ENCODE data around the gene SNRK.
"Not testable (repeated sequence)": the region's sequence is repeated elsewhere in the genome, so short reads cannot be mapped to it uniquely, and the experiment has no call there.

SNRK gene

GRCh38 chr3:43346978-43347749, 60.8 kb downstream of the SNRK start:
- DNase-seq: no peak

GRCh38 chr3:43347774-43348173, 61.4 kb downstream of the SNRK start:
- DNase-seq: no peak

GRCh38 chr3:43348350-43348749, 62.0 kb downstream of the SNRK start:
- no peak for DNase-seq

GRCh38 chr3:43348852-43349574, 62.7 kb downstream of the SNRK start:
- DNase-seq: no peak

GRCh38 chr3:43349716-43350115, 63.4 kb downstream of the SNRK start:
- no peak for DNase-seq

GRCh38 chr3:43353393-43353792, 67.1 kb downstream of the SNRK start:
- DNase-seq: no peak

GRCh38 chr3:43353923-43354670, 67.8 kb downstream of the SNRK start:
- no peak for DNase-seq

- not testable (repeated sequence) for DNase-seq
Measured at GRCh38 chr3:43356033-43356432, 69.7 kb downstream of the SNRK start.

GRCh38 chr3:43361077-43361476, 74.7 kb downstream of the SNRK start:
- DNase-seq: no peak

- DNase-seq: no peak
Measured at GRCh38 chr3:43362183-43362582, 75.8 kb downstream of the SNRK start.

GRCh38 chr3:43362961-43363360, 76.6 kb downstream of the SNRK start:
- no peak for DNase-seq

GRCh38 chr3:43363621-43364266, 77.4 kb downstream of the SNRK start:
- no peak for DNase-seq

GRCh38 chr3:43364494-43364893, 78.2 kb downstream of the SNRK start:
- DNase-seq: no peak

GRCh38 chr3:43364926-43365325, 78.6 kb downstream of the SNRK start:
- DNase-seq: no peak

- DNase-seq: no peak
Measured at GRCh38 chr3:43365601-43366305, 79.4 kb downstream of the SNRK start.

GRCh38 chr3:43366481-43366880, 80.1 kb downstream of the SNRK start:
- DNase-seq: no peak

GRCh38 chr3:43366885-43367284, 80.5 kb downstream of the SNRK start:
- DNase-seq: no peak

- no peak for DNase-seq
Measured at GRCh38 chr3:43369404-43370292, 83.3 kb downstream of the SNRK start.

- DNase-seq: no peak
Measured at GRCh38 chr3:43370293-43370980, 84.1 kb downstream of the SNRK start.

- DNase-seq: no peak
Measured at GRCh38 chr3:43371494-43371893, 85.2 kb downstream of the SNRK start.
